GM23248 (cell line): ENCODE results near the gene PLXDC1. TPM values are rescaled to one million over a fixed set of nuclear protein-coding genes. Genes with fewer than 3 reads are reported as not detected.

Source experiments
- DNase-seq: peaks from one replicate; pipeline ENCODE4 v3.0.0-alpha.2; 2015
- H2AFZ ChIP-seq: fragments of 200-600 bp; sonication (generic); 2 replicates; pipeline ENCODE4 v1.6.1; 2016; ENCODE audit warnings: antibody characterized with exemption
- H3F3A ChIP-seq: fragments of 200-600 bp; sonication (generic); 2 replicates; pipeline ENCODE4 v1.6.1; 2016; ENCODE audit warnings: mild to moderate bottlenecking, antibody characterized with exemption, mixed run types; ENCODE audit not compliant: insufficient read depth
- H3K27ac ChIP-seq: fragments of 200-600 bp; sonication (generic); 2 replicates; pipeline ENCODE4 v1.5.1; 2016; ENCODE audit warnings: mild to moderate bottlenecking
- H3K27me3 ChIP-seq: fragments of 200-600 bp; sonication (generic); replicated peaks from 2 replicates; pipeline ENCODE4 v1.6.1; 2016; ENCODE audit warnings: mild to moderate bottlenecking; ENCODE audit not compliant: insufficient read depth
- H3K36me3 ChIP-seq: fragments of 200-600 bp; sonication (generic); 2 replicates; pipeline ENCODE4 v1.6.1; 2016; ENCODE audit warnings: low read depth, mild to moderate bottlenecking
- H3K4me1 ChIP-seq: fragments of 200-600 bp; sonication (generic); 2 replicates; pipeline ENCODE4 v1.6.1; 2016; ENCODE audit warnings: mild to moderate bottlenecking; ENCODE audit not compliant: insufficient read depth
- H3K4me2 ChIP-seq: fragments of 200-600 bp; sonication (generic); one replicate; pipeline ENCODE4 v1.6.1; 2016; ENCODE audit warnings: mild to moderate bottlenecking; ENCODE audit not compliant: unreplicated experiment
- H3K4me3 ChIP-seq: fragments of 200-600 bp; sonication (generic); 2 replicates; pipeline ENCODE4 v1.5.1; 2016; ENCODE audit warnings: mild to moderate bottlenecking
- H3K79me2 ChIP-seq: fragments of 200-600 bp; sonication (generic); 2 replicates; pipeline ENCODE4 v1.6.1; 2016; ENCODE audit warnings: mild to moderate bottlenecking; ENCODE audit not compliant: insufficient read depth
- H3K9ac ChIP-seq: fragments of 200-600 bp; sonication (generic); 2 replicates; pipeline ENCODE4 v1.6.1; 2016; ENCODE audit warnings: mild to moderate bottlenecking
- H3K9me2 ChIP-seq: fragments of 200-600 bp; sonication (generic); 2 replicates; pipeline ENCODE4 v1.6.1; 2016; ENCODE audit warnings: mixed run types, mild to moderate bottlenecking, moderate library complexity; ENCODE audit not compliant: insufficient read depth
- H3K9me3 ChIP-seq: fragments of 200-600 bp; sonication (generic); one replicate; pipeline ENCODE4 v1.6.1; 2017; ENCODE audit warnings: low read depth
- H4K20me1 ChIP-seq: fragments of 200-600 bp; sonication (generic); 2 replicates; pipeline ENCODE4 v1.6.0; 2016; ENCODE audit not compliant: insufficient read depth
- EZH2 ChIP-seq: fragments of 200-600 bp; sonication (generic); IDR thresholded peaks from 2 replicates; pipeline ENCODE4 v1.6.1; 2018; ENCODE audit warnings: antibody characterized with exemption, mild to moderate bottlenecking; ENCODE audit not compliant: insufficient read depth, poor library complexity, severe bottlenecking
- EZH2phosphoT487 ChIP-seq: fragments of 200-600 bp; sonication (generic); IDR thresholded peaks from 2 replicates; pipeline ENCODE4 v1.6.1; 2018; ENCODE audit warnings: antibody characterized with exemption, moderate library complexity, mild to moderate bottlenecking, low read depth; ENCODE audit not compliant: insufficient read depth
- WGBS, 2 experiments: methylation state at CpG; one replicate each; pipeline ENCODE4 v1.1.6; 2015 to 2017; ENCODE audit warnings: low lambda C conversion rate in 2 of 2, low coverage in 1 of 2; ENCODE audit errors: missing lambda C conversion rate in 2 of 2; 5-methylcytosine and 5-hydroxymethylcytosine counted together
- in situ Hi-C: fragments of 300-500 bp; cut with MboI; formaldehyde crosslinking; loops from 2 replicates; pipeline ENCODE4 v1.15.0; 2020
- polyA plus RNA-seq: library from polyadenylated mRNA; unstranded; fragments of >200 nt; fragmentation: Nextera tagmentation; extraction: Ambion mirVana; gene quantifications from 2 replicates; pipeline ENCODE4 v1.2.1, GENCODE V29; 2016
- total RNA-seq: library from RNA; depleted of rRNA; stranded (reverse); fragments of >200 nt; shearing (Covaris generic); gene quantifications from 2 replicates; pipeline ENCODE4 v1.2.3, GENCODE V29; 2014

The PLXDC1 gene
- total and polyA plus RNA-seq, 2 experiments from 2014 or later: 0.24 TPM; not detected in 1

GRCh38 chr17:39153599-39154051 lies 2.2 kb upstream of the PLXDC1 start:
- H3K27ac ChIP-seq: peak overlapping the region; percentile 72
- peak overlapping the region; percentile 94 for H2AFZ ChIP-seq
- H3K9ac ChIP-seq: peak overlapping the region; percentile 81
- 0 out of 2 replicates have a peak, but pooled peaks cover 5% of the 10 kb centered on the region for H3F3A ChIP-seq
- TF ChIP-seq EZH2phosphoT487 (no peak), EZH2 (no peak)
- no peaks in the 10 kb centered on the region; the same call in 1 of the 2 replicates for H3K27me3 ChIP-seq
- in situ Hi-C loops: loop anchor here (5.0 kb wide), 1 partner anchor 166 kb away; no protein-coding TSS in a partner anchor
- H3K36me3 ChIP-seq: no peaks in the 10 kb centered on the region
- peak; percentile 86 for DNase-seq
- no peaks in the 10 kb centered on the region for H3K9me2 ChIP-seq
- WGBS, 2 experiments: 0 to 2% methylated on average over 16 of the region's 16 CpGs
- no peaks in the 10 kb centered on the region for H4K20me1 ChIP-seq
- no peaks in the 10 kb centered on the region for H3K4me1 ChIP-seq
- peak overlapping the region; percentile 98 for H3K4me2 ChIP-seq
- no peaks in the 10 kb centered on the region for H3K79me2 ChIP-seq
- no peaks in the 10 kb centered on the region for H3K9me3 ChIP-seq
- peak overlapping the region; percentile 99 for H3K4me3 ChIP-seq

GRCh38 chr17:39151943-39152818 lies 744 bp upstream of the PLXDC1 start:
- in situ Hi-C loops: loop anchor here (5.0 kb wide), 1 partner anchor 165 kb away; no protein-coding TSS in a partner anchor

DNA sequence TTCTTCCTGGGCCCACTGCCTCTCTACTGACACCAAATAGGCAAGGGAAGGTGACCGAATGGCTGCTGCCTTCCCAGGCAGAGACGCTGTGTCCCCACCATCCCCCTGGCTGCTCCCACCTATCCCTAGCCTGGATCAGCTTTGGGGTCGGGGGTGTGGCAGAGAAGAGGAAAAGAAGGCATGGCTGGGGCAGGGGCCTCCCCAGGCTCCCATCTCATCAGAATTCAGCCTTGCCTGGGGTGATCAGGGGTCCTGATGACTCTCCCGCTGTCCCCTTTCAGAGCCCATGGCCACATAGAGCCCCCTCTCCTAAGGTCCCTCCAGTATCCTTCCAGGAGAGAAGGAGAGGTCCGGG lies 665 bp downstream of the PLXDC1 start:
- no peaks in the 10 kb centered on the region for H3K36me3 ChIP-seq
- no peak overlapping the region for H2AFZ ChIP-seq
- H3K79me2 ChIP-seq: no peaks in the 10 kb centered on the region
- DNase-seq: no peak
- H3K27ac ChIP-seq: no peak overlapping the region
- H3K4me2 ChIP-seq: no peak overlapping the region
- in situ Hi-C loops: loop anchor here (5.0 kb wide), 1 partner anchor 163 kb away; no protein-coding TSS in a partner anchor
- H3F3A ChIP-seq: 0 out of 2 replicates have a peak, but pooled peaks cover 5% of the 10 kb centered on the region
- H4K20me1 ChIP-seq: no peaks in the 10 kb centered on the region
- 56 to 59% methylated on average over 5 of the region's 5 CpGs for WGBS, 2 experiments
- no peaks in the 10 kb centered on the region for H3K9me2 ChIP-seq
- H3K9me3 ChIP-seq: no peaks in the 10 kb centered on the region
- H3K4me3 ChIP-seq: no peak overlapping the region
- H3K27me3 ChIP-seq: no peaks in the 10 kb centered on the region; the same call in 1 of the 2 replicates
- H3K9ac ChIP-seq: no peak overlapping the region
- no peak for TF ChIP-seq EZH2
- no peak for TF ChIP-seq EZH2phosphoT487
- no peaks in the 10 kb centered on the region for H3K4me1 ChIP-seq

More at GRCh38 chr17:39151943-39152818, 744 bp upstream of the PLXDC1 start:
- TF ChIP-seq EZH2 (no peak), EZH2phosphoT487 (no peak)
- Histone ChIP-seq H3K27me3 (no peaks in the 10 kb centered on the region; the same call in 1 of the 2 replicates), H3K9me3 (no peaks in the 10 kb centered on the region), H3K4me1 (no peaks in the 10 kb centered on the region), H2AFZ (peak overlapping the region; percentile 60), H4K20me1 (no peaks in the 10 kb centered on the region), H3K9me2 (no peaks in the 10 kb centered on the region), H3K4me2 (peak overlapping the region; percentile 98), H3K79me2 (no peaks in the 10 kb centered on the region), H3K4me3 (peak overlapping the region; percentile 99), H3K9ac (peak overlapping the region; percentile 44), H3K36me3 (no peaks in the 10 kb centered on the region), H3F3A (0 out of 2 replicates have a peak, but pooled peaks cover 5% of the 10 kb centered on the region), H3K27ac (no peak overlapping the region)
- 19 to 21% methylated on average over 19 to 25 of the region's 25 CpGs for WGBS, 2 experiments
- no peak for DNase-seq

GRCh38 chr17:39150104-39150634 lies 1.3 kb downstream of the PLXDC1 start:
- H3K9ac ChIP-seq: no peak overlapping the region
- H3K36me3 ChIP-seq: no peaks in the 10 kb centered on the region

More at GRCh38 chr17:39150104-39150634, 1.3 kb downstream of the PLXDC1 start:
- no peak for DNase-seq
- in situ Hi-C loops: loop anchor here (5.0 kb wide), 1 partner anchor 163 kb away; no protein-coding TSS in a partner anchor
- no peaks in the 10 kb centered on the region for H3K9me3 ChIP-seq
- no peaks in the 10 kb centered on the region; the same call in 1 of the 2 replicates for H3K27me3 ChIP-seq
- no peak overlapping the region for H3K4me2 ChIP-seq
- 77 to 91% methylated on average over 4 to 5 of the region's 5 CpGs for WGBS, 2 experiments
- no peak for TF ChIP-seq EZH2
- no peak for TF ChIP-seq EZH2phosphoT487
- H4K20me1 ChIP-seq: no peaks in the 10 kb centered on the region
- no peaks in the 10 kb centered on the region for H3K9me2 ChIP-seq
- 0 out of 2 replicates have a peak, but pooled peaks cover 5% of the 10 kb centered on the region for H3F3A ChIP-seq
- no peak overlapping the region for H3K4me3 ChIP-seq
- H3K79me2 ChIP-seq: no peaks in the 10 kb centered on the region
- H3K27ac ChIP-seq: no peak overlapping the region
- no peak overlapping the region for H2AFZ ChIP-seq
- H3K4me1 ChIP-seq: no peaks in the 10 kb centered on the region
